ENCODE data around the gene SYT1. TPM values are rescaled to one million over a fixed set of nuclear protein-coding genes. Genes with fewer than 3 reads are reported as not detected.

Gene SYT1
- total RNA-seq, 1 experiment from 2014 or later, result 15.8 TPM

DNA sequence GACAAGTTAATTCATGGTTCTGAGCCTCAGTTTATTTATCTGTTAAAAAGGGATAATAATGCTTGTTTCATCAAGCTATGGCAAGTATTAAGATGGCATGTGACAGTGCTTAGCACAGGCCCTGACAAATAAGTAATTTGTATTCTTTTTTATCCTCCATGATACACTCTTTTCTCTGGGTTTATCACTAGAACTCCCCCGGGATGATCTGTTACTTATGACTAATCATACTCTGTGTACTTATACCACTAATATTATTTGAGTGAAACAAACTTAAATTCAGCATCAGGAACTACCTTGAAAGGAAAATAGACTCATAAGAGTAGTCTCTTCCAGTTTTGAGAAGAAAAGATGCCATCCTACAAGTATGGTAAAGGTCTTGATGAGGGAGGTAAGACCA, 542.4 kb downstream of the SYT1 start:
- Histone ChIP-seq H3K79me1 (ENCODE audit: insufficient read depth, low read depth, low read length, poor library complexity, severe bottlenecking) (no peaks in the 10 kb centered on the region), H2AK5ac (ENCODE audit: insufficient read length, low read length) (no peak overlapping the region), H2BK120ac (ENCODE audit: low read depth, low read length, poor library complexity, severe bottlenecking) (no peak overlapping the region), H2BK20ac (ENCODE audit: low read depth, low read length, poor library complexity, severe bottlenecking) (no peak overlapping the region), H3K79me2 (ENCODE audit: insufficient read depth, low read length) (no peaks in the 10 kb centered on the region), H2BK5ac (ENCODE audit: insufficient read length, low read length) (no peak overlapping the region), H3K23me2 (ENCODE audit: insufficient read length, low read depth, low read length, poor library complexity, severe bottlenecking) (no peaks in the 10 kb centered on the region), H4K8ac (replicated peaks; ENCODE audit: insufficient read length, low read depth, low read length) (no peak overlapping the region), H3K14ac (ENCODE audit: insufficient read depth, low read length) (no peak overlapping the region), H3K4me1 (ENCODE audit: insufficient read depth, low read length) (peaks cover 3% of the 10 kb centered on the region; the same call in 1 of the 2 replicates), H3K23ac (ENCODE audit: insufficient read length, low read depth, low read length) (no peak overlapping the region), H3K27me3 (ENCODE audit: insufficient read depth, low read length) (no peaks in the 10 kb centered on the region), H3K9ac (ENCODE audit: extremely low read depth, insufficient read length, low read length) (no peak overlapping the region), H4K5ac (ENCODE audit: insufficient read length, low read depth, low read length) (no peak overlapping the region), H4K91ac (ENCODE audit: insufficient read length, low read depth, low read length) (no peak overlapping the region), H2AFZ (ENCODE audit: low read length) (no peak overlapping the region), H3K27ac (ENCODE audit: insufficient read length, low read depth, low read length) (no peak overlapping the region), H3K56ac (ENCODE audit: insufficient read length, low read depth, low read length) (no peak overlapping the region), H4K20me1 (ENCODE audit: control insufficient read depth, insufficient read depth, insufficient read length) (no peaks in the 10 kb centered on the region), H2BK15ac (ENCODE audit: low read depth, low read length) (no peak overlapping the region), H3T11ph (ENCODE audit: low read length) (no peak overlapping the region), H3K4ac (ENCODE audit: low read depth, low read length) (no peak overlapping the region), H3K9me3 (ENCODE audit: control insufficient read depth, low read depth, low read length) (no peaks in the 10 kb centered on the region), H3K18ac (ENCODE audit: insufficient read length, low read depth, low read length) (no peak overlapping the region), H3K4me2 (ENCODE audit: insufficient read depth, insufficient read length, low read length) (no peak overlapping the region), H2BK12ac (ENCODE audit: insufficient read length, low read depth, low read length) (no peak overlapping the region)
- DNase-seq, result no peak
- H3K4me1 Mint-ChIP-seq, result peaks cover 39% of the 10 kb centered on the region in 2 experiments
- no peak overlapping the region for H3K27ac Mint-ChIP-seq
- no peaks in the 10 kb centered on the region for H3K9me3 Mint-ChIP-seq
- no peaks in the 10 kb centered on the region for H3K27me3 Mint-ChIP-seq (ENCODE audit: low read depth)
- TF ChIP-seq CTCF (conservative IDR thresholded peaks at IDR 0.05), result no peak
- H3K36me3 Mint-ChIP-seq (ENCODE audit: insufficient read depth in 1 of 3, low read depth in 3 of 3), result no peaks in the 10 kb centered on the region
- WGBS (ENCODE audit: extremely low coverage, insufficient read length, low lambda C conversion rate), result no CpG with 5 or more reads among the region's 1 CpG
- no peak overlapping the region for H3K4me3 Mint-ChIP-seq

Data from H9 (cell line).